ENCODE measurements around the gene AGRN.

- TF ChIP-seq CTCF (IDR thresholded peaks at IDR 0.05) (no peak), POLR2A (IDR thresholded peaks at IDR 0.05) (no peak)
These were observed 39.1 kb upstream of the AGRN start for GRCh38 chr1:980602-981395.

Measured in thyroid gland (tissue), 4 donors.